Astrocyte (in vitro differentiated cells and primary cell): ENCODE data around the gene GGCX. TPM values are rescaled to one million over a fixed set of nuclear protein-coding genes. Genes with fewer than 3 reads are reported as not detected.

Source experiments
- DNase-seq: peaks from one replicate; pipeline ENCODE4 v3.0.0-alpha.2; 2010; ENCODE audit warnings: low read depth
- FAIRE-seq: peaks from 2 replicates; lab custom pipeline; 2011; peaks lifted over from hg19 to GRCh38; lab: Jason Lieb, UNC
- H2AFZ ChIP-seq: 2 replicates; pipeline ENCODE4 v1.6.0; 2012; ENCODE audit warnings: low read depth, low read length, inconsistent platforms
- H3K27ac ChIP-seq: 2 replicates; pipeline ENCODE4 v1.5.1; 2011; ENCODE audit warnings: low read depth, low read length, inconsistent platforms
- H3K27me3 ChIP-seq: 2 replicates; pipeline ENCODE4 v1.6.0; 2011; ENCODE audit warnings: low read length, inconsistent platforms; ENCODE audit not compliant: insufficient read depth
- H3K36me3 ChIP-seq: 2 replicates; pipeline ENCODE4 v1.5.1; 2011; ENCODE audit warnings: low read length, inconsistent platforms; ENCODE audit not compliant: insufficient read depth
- H3K4me1 ChIP-seq: 2 replicates; pipeline ENCODE4 v1.5.1; 2011; ENCODE audit warnings: low read length, inconsistent platforms; ENCODE audit not compliant: insufficient read depth
- H3K4me2 ChIP-seq: 2 replicates; pipeline ENCODE4 v1.6.0; 2012; ENCODE audit warnings: low read length, inconsistent platforms
- H3K4me3 ChIP-seq: 2 replicates; pipeline ENCODE4 v1.5.1; 2011; ENCODE audit warnings: low read depth, mild to moderate bottlenecking, low read length, inconsistent platforms; ENCODE audit not compliant: insufficient read depth
- H3K79me2 ChIP-seq: 2 replicates; pipeline ENCODE4 v1.6.0; 2012; ENCODE audit warnings: mild to moderate bottlenecking, low read length, inconsistent platforms; ENCODE audit not compliant: insufficient read depth
- H3K9ac ChIP-seq: 2 replicates; pipeline ENCODE4 v1.6.0; 2012; ENCODE audit warnings: mild to moderate bottlenecking, low read length, inconsistent platforms
- H3K9me3 ChIP-seq: 2 replicates; pipeline ENCODE4 v1.5.1; 2012; ENCODE audit warnings: low read depth, mild to moderate bottlenecking, low read length, inconsistent platforms; ENCODE audit not compliant: insufficient read depth
- H4K20me1 ChIP-seq: 2 replicates; pipeline ENCODE4 v1.6.0; 2012; ENCODE audit warnings: low read length, inconsistent platforms; ENCODE audit not compliant: insufficient read depth
- H3K27ac Mint-ChIP-seq: one replicate; pipeline ENCODE4 v1.8.0; 2021; ENCODE audit warnings: mild to moderate bottlenecking, mixed read lengths; ENCODE audit not compliant: unreplicated experiment
- H3K27me3 Mint-ChIP-seq: one replicate; pipeline ENCODE4 v1.8.0; 2021; ENCODE audit warnings: low read depth, mixed read lengths; ENCODE audit not compliant: unreplicated experiment
- H3K36me3 Mint-ChIP-seq: one replicate; pipeline ENCODE4 v1.8.0; 2021; ENCODE audit warnings: low read depth, mixed read lengths; ENCODE audit not compliant: unreplicated experiment
- H3K4me1 Mint-ChIP-seq: one replicate; pipeline ENCODE4 v1.8.0; 2021; ENCODE audit warnings: low read depth, mixed read lengths; ENCODE audit not compliant: unreplicated experiment
- H3K4me3 Mint-ChIP-seq: one replicate; pipeline ENCODE4 v1.8.0; 2021; ENCODE audit warnings: mild to moderate bottlenecking, moderate library complexity, mixed read lengths; ENCODE audit not compliant: unreplicated experiment
- H3K9me3 Mint-ChIP-seq: one replicate; pipeline ENCODE4 v1.8.0; 2021; ENCODE audit warnings: mild to moderate bottlenecking, mixed read lengths; ENCODE audit not compliant: unreplicated experiment
- EZH2 ChIP-seq: IDR thresholded peaks from 2 replicates; pipeline ENCODE4 v1.6.1; 2012; ENCODE audit warnings: mild to moderate bottlenecking, low read length, inconsistent platforms; ENCODE audit not compliant: insufficient read depth
- total RNA-seq: library from RNA; stranded (reverse); gene quantifications from 2 replicates; pipeline ENCODE4 v1.2.1, GENCODE V29; 2021
- TF ChIP-seq, protein P1 (sequence below): IDR thresholded peaks from 2 replicates; pipeline ENCODE4 v1.5.1; 2011; ENCODE audit warnings: low read depth, mild to moderate bottlenecking, inconsistent platforms, low read length, moderate library complexity; ENCODE audit not compliant: insufficient read depth

The GGCX gene
- total RNA-seq, 1 donor from 2014 or later: 79.0 TPM

DNA sequence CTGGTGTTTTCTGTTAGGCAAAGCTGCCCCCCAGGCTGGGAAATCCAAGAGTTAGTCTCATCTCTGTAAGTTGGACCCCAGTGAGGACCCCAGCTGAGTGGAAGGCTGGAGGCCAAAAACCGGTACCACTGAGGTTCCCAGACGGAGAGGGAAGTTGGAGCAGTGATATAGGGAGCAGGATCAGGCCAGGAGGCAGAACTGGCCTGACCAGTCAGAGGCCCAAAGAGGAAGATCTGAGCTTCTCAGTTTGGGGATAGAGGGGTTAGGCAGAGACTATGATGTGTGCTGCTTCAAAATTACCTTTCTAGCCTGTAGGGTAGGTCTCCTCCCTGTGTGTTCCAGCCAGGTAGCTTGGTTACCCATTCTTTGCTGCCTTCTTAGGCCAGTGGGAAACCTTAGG, 29.7 kb upstream of the GGCX start:
- Histone ChIP-seq H3K27ac (peak overlapping the region; percentile 86), H3K9me3 (no peaks in the 10 kb centered on the region), H3K36me3 (no peaks in the 10 kb centered on the region), H2AFZ (no peak overlapping the region), H3K4me1 (peaks cover 27% of the 10 kb centered on the region), H3K4me3 (no peak overlapping the region), H4K20me1 (no peaks in the 10 kb centered on the region), H3K9ac (peak overlapping the region; percentile 69), H3K4me2 (peak overlapping the region; percentile 75), H3K27me3 (no peaks in the 10 kb centered on the region), H3K79me2 (peaks cover 8% of the 10 kb centered on the region)
- Mint-ChIP-seq H3K9me3 (peaks cover 3% of the 10 kb centered on the region), H3K27me3 (no peaks in the 10 kb centered on the region), H3K4me3 (peak overlapping the region; percentile 66), H3K27ac (peak overlapping the region; percentile 83), H3K36me3 (peaks cover 1% of the 10 kb centered on the region), H3K4me1 (peaks cover 49% of the 10 kb centered on the region)
- no peak for DNase-seq
- FAIRE-seq: no peak
- no peak for TF ChIP-seq EZH2
- TF ChIP-seq, protein P1, sequence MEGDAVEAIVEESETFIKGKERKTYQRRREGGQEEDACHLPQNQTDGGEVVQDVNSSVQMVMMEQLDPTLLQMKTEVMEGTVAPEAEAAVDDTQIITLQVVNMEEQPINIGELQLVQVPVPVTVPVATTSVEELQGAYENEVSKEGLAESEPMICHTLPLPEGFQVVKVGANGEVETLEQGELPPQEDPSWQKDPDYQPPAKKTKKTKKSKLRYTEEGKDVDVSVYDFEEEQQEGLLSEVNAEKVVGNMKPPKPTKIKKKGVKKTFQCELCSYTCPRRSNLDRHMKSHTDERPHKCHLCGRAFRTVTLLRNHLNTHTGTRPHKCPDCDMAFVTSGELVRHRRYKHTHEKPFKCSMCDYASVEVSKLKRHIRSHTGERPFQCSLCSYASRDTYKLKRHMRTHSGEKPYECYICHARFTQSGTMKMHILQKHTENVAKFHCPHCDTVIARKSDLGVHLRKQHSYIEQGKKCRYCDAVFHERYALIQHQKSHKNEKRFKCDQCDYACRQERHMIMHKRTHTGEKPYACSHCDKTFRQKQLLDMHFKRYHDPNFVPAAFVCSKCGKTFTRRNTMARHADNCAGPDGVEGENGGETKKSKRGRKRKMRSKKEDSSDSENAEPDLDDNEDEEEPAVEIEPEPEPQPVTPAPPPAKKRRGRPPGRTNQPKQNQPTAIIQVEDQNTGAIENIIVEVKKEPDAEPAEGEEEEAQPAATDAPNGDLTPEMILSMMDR: no peak

DNA sequence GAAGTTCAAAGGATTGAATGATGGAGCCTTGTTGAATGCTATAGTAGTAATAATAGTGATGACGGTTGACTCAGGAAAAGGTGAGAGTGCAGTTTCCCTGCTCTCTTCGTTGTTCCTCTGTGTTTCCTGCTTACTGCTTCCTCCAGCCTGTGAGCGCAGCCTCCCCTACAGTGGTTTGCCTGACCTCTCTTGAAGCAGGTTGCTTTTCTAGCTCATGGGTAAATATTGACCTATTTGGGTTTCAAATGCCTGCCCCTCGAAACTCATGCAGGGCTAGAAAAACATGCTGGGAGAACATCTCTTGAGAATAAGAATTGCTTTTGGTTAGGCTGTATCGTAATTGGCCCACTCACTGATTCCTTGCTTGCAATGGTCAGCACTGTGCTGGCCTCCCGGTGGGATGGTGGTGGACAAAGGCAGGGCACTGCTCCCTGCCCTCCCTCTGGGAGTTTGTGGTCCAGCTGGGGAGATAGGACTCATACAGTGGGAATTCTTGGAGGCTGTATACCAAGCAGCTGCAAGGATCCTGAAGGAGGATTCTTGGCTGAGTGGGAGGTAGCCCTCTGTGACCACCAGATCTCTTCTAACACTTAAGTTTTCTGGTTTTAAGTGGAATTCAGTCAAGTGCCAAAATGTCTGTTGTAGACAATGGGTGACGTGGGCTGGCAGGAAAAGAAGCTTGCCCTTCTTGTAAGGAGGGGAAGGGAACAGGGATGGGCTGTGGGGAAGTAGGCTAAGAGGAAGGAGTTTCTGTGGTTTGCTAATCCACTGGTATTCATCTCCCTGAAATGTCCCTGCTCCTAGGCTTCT, 28.9 kb upstream of the GGCX start:
- H3K4me2 ChIP-seq: peak overlapping the region; percentile 75
- H3K4me1 ChIP-seq: peaks cover 34% of the 10 kb centered on the region
- no peaks in the 10 kb centered on the region for H3K27me3 ChIP-seq
- no peaks in the 10 kb centered on the region for H4K20me1 ChIP-seq
- H3K36me3 Mint-ChIP-seq: peaks cover 1% of the 10 kb centered on the region
- H3K27me3 Mint-ChIP-seq: no peaks in the 10 kb centered on the region
- H3K9me3 Mint-ChIP-seq: peaks cover 3% of the 10 kb centered on the region
- H3K36me3 ChIP-seq: no peaks in the 10 kb centered on the region
- peaks cover 55% of the 10 kb centered on the region for H3K4me1 Mint-ChIP-seq
- peak overlapping the region; percentile 69 for H3K9ac ChIP-seq
- H3K4me3 Mint-ChIP-seq: peak overlapping the region; percentile 66
- FAIRE-seq (peak; percentile 26), DNase-seq (peak; percentile 100)
- TF ChIP-seq, protein P1: no peak
- no peak for TF ChIP-seq EZH2
- H3K79me2 ChIP-seq: peaks cover 4% of the 10 kb centered on the region
- no peaks in the 10 kb centered on the region for H3K9me3 ChIP-seq
- peak overlapping the region; percentile 83 for H3K27ac Mint-ChIP-seq
- no peak overlapping the region for H2AFZ ChIP-seq
- H3K4me3 ChIP-seq: no peak overlapping the region
- peak overlapping the region; percentile 86 for H3K27ac ChIP-seq

DNA sequence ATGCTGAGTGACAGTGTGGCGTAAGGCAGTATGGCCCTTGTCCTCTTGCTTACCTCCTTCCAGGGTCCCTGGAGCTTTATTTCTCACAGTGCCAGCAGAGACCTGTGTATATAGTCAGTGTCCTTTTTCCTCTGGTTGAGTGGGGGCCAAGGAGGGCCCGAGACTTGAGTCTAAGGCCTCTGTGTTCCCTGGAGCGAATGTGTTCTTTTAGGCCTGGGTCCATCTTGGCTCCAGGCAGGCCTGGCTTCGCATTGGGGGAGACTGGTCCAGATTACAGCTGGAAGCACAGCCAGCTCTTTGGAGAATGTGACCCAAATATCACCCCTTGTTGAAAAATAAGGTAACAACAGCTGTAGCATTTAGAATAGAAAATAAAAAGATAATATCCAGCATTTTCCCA, 27.9 kb upstream of the GGCX start:
- Histone ChIP-seq H3K27ac (no peak overlapping the region), H3K9me3 (no peaks in the 10 kb centered on the region), H3K36me3 (no peaks in the 10 kb centered on the region), H4K20me1 (no peaks in the 10 kb centered on the region), H3K27me3 (no peaks in the 10 kb centered on the region), H3K79me2 (peaks cover 6% of the 10 kb centered on the region), H3K4me3 (no peak overlapping the region), H3K9ac (no peak overlapping the region), H3K4me2 (no peak overlapping the region), H2AFZ (no peak overlapping the region), H3K4me1 (peaks cover 35% of the 10 kb centered on the region)
- Mint-ChIP-seq H3K4me1 (peaks cover 53% of the 10 kb centered on the region), H3K9me3 (peaks cover 3% of the 10 kb centered on the region), H3K36me3 (peaks cover 1% of the 10 kb centered on the region), H3K27me3 (no peaks in the 10 kb centered on the region), H3K4me3 (no peak overlapping the region), H3K27ac (no peak overlapping the region)
- FAIRE-seq (no peak), DNase-seq (no peak)
- no peak for TF ChIP-seq EZH2
- TF ChIP-seq, protein P1: no peak
